ENCODE results near the gene HES1. TPM values are rescaled to one million over a fixed set of nuclear protein-coding genes. Genes with fewer than 3 reads are reported as not detected.

HES1 gene
- total and polyA plus RNA-seq, 10 of the 15 experiments (the other 5 are each of a cell fraction or from before 2014, with no cell fraction given): 0.46 to 5.3 (median 2.3) TPM

GRCh38 chr3:194178128-194178527 is 42.2 kb downstream of the HES1 start (continued):
- TF ChIP-seq CUX1 (IDR thresholded peaks at IDR 0.05; ENCODE audit: insufficient replicate concordance, low read depth, low read length) (no peak), POLR2AphosphoS5 (IDR thresholded peaks at IDR 0.05; ENCODE audit: low read length) (no peak), NKRF (conservative IDR thresholded peaks at IDR 0.05) (no peak), EGR1 (IDR thresholded peaks at IDR 0.05; ENCODE audit: borderline replicate concordance in 1 of 2, low read depth in 2 of 2, low read length in 2 of 2) (no peak), SIN3A (IDR thresholded peaks at IDR 0.05; ENCODE audit: low read depth, low read length) (no peak)

Data from GM12878 (cell line).